Activated CD4-positive, CD25-positive, alpha-beta regulatory T cell (primary cell): ENCODE data around the gene ATP5MG.
"Not testable (repeated sequence)": the region's sequence is repeated elsewhere in the genome, so short reads cannot be mapped to it uniquely, and the experiment has no call there.

Experiments
- DNase-seq, 4 experiments: peaks; one replicate each; lab custom pipeline; 2025; lab: John Stamatoyannopoulos, UW

The ATP5MG gene, protein sequence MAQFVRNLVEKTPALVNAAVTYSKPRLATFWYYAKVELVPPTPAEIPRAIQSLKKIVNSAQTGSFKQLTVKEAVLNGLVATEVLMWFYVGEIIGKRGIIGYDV

DNA sequence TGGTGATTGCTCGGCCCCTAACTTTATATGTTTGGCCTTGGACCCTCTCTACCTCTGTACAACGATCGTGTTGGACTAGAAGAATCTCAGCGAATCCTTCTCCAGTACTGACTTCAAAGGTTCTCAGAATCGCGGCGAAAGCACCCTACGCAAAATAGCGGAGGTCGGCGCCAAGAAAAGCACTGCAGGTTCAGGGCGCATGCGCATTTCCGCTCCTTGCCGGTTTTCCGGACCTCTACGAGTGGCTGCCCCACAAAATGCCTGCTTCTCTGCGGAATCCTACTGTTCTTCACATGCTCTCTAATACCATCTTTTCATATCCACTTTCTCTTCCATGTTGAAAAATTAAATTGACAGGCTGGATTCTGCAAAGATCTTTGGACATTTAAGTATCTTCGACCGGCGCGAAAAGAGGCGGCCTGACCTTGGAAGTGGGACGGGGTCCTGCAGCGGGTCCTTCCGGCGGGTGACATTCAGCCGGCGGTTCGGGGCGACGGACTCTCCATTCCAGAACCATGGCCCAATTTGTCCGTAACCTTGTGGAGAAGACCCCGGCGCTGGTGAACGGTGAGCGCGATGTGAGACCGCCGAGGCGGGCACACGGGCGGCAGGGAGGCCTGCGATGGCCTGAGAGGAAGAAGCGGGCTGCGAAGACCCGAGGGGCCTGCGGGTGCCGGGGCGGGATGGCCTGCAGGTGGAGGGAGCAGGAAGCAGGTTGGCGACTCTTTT, at the start of gene ATP5MG:
TSS of gene ATP5MG (plus strand) at position 456 of the 729 bp plus-strand sequence. CDS start at position 516, 60 bp downstream.
- peak; percentile 83 to 87 (median 84) for DNase-seq

GRCh38 chr11:118353084-118353710, 48.2 kb upstream of the ATP5MG start:
- no peak for DNase-seq

DNA sequence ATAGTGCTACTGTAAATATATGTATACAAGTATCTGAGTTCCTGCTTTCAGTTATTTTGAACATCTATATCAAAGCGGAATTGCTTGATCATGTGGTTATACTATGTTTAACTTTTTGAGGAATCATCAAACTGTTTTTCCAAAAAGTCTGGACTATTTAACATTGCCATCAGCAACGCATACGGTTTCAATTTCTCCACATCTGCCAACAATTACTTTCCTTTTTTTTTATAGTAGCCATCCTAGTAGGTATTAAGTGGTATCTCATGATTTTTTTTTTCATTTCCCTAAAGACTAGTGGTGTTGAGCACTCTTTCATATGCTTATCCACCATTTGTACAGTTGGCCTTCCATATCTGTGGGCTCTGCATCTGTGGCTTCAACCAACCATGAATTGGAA, 43.3 kb upstream of the ATP5MG start:
- no peak for DNase-seq

- DNase-seq: peak; percentile 90 to 96 (median 96)
Observed at GRCh38 chr11:118359295-118359958, 42.0 kb upstream of the ATP5MG start, which contains the start of gene UBE4A. Gene UBE4A, plus strand, starts transcription at chr11:118359600. Its CDS starts 5,481 bp downstream, at chr11:118365081.

DNA sequence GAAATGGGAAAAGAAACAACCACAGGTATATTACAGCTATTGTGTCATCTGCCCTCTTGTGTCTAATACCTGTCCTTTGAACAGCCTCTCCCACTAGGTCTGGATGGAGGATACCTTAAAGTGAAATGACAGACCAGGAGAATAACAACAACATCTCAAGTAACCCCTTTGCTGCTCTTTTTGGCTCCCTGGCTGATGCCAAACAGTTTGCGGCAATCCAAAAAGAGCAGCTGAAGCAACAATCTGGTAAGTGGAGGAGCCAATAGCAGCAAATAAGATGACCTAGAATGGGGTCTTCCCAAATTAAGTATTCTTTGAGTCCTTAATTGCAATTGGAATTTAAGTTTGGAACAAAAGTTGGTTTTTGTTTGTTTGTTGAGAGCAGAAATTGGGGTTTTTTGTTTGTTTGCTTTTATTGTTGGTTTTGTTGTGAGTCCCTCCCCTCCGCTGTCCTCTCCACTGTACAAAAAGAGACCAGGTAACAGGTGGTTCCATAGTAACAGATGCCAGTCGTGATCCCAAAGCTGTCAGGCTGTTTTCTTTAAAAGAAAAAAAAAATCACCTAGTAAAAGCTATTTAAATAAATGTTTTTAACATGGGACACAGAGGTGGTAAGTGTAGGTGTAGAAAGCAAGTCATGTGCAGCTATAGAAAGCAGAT, 36.3 kb upstream of the ATP5MG start:
- no peak for DNase-seq

GRCh38 chr11:118366287-118366686, 35.1 kb upstream of the ATP5MG start:
- DNase-seq: no peak

DNA sequence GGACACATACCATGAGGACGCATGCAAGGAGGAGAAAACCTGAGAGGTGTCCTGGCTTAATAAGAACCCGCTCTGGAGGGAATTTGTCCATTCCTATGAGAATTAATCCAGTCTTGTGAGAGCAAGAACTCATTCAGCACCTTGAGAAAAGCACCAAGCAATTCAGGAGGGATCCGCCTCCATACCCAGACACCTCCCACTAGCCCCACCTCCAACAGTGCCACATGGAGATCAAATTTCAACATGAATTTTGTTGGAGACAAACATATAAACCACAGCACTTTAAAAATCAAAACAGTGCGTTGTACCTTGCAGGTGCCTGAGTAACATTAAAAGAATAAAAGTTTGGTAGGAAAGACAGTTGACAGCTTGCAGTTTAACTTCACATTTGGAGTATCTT, 30.6 kb upstream of the ATP5MG start:
- no peak for DNase-seq

- no peak for DNase-seq
Observed at GRCh38 chr11:118373263-118373662, 28.1 kb upstream of the ATP5MG start.

- DNase-seq: no peak
Observed at GRCh38 chr11:118373871-118374270, 27.5 kb upstream of the ATP5MG start.

DNA sequence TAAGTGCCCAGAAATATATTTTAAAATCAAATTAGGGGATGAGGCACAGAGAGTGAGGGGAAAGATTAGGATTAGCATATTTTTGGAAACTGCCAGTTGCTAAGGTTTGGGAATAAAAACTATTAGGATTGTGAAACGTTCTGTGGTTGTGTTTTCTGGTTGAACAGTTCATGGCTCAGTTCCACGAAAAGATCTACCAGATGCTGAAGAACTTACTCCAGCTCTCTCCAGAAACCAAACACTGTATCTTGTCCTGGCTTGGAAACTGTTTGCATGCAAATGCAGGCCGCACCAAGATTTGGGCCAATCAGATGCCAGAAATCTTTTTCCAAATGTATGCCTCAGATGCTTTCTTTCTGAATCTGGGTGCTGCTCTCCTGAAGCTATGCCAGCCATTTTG, 26.7 kb upstream of the ATP5MG start:
- DNase-seq: no peak

GRCh38 chr11:118375978-118376377, 25.4 kb upstream of the ATP5MG start:
- no peak for DNase-seq

GRCh38 chr11:118379497-118379896, 21.9 kb upstream of the ATP5MG start:
- no peak for DNase-seq

GRCh38 chr11:118380571-118380970, 20.8 kb upstream of the ATP5MG start:
- DNase-seq: no peak

- no peak for DNase-seq
Observed at GRCh38 chr11:118382954-118383353, 18.5 kb upstream of the ATP5MG start.

- no peak for DNase-seq
Observed at GRCh38 chr11:118383657-118384056, 17.7 kb upstream of the ATP5MG start.

DNA sequence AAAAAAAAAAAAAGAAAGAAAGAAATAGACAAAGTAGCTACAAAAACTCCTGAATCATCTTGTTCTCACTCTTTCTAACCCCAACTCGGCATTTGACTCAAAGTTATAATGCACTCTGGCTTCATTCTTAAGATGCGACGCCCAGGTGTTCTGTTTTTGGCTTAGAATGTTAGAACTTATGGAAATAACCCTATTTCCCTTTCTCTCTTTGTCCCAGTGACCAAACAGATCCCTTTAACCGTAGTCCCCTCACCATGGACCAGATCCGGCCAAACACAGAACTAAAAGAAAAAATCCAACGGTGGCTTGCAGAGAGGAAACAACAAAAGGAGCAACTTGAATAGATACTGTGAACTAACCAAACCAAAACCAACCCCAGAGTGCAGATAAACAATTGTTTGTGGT, 5.3 kb upstream of the ATP5MG start:
- no peak for DNase-seq

DNA sequence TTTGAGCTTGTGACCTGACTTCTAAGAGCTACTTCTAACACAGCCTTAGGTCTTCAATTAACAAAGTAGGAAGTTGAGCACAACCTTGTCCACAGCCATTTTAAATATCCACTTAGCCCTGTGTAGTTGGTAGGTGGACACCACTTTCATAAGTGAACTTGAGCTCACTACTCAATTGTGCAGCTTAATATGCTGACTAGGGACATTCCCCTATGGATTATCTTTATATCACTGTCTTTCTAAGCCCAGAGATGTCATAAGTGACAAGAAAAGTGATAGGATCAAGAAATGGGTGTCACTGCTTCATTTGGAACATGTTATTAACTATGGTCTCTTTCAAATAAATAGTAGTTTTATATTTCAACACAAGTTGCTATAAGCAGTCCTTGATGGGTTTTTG, 4.0 kb upstream of the ATP5MG start:
- no peak for DNase-seq

- DNase-seq: peak in 2 of 4 experiments; percentile 23 to 24
Observed at GRCh38 chr11:118398791-118399559, 2.4 kb upstream of the ATP5MG start.

DNA sequence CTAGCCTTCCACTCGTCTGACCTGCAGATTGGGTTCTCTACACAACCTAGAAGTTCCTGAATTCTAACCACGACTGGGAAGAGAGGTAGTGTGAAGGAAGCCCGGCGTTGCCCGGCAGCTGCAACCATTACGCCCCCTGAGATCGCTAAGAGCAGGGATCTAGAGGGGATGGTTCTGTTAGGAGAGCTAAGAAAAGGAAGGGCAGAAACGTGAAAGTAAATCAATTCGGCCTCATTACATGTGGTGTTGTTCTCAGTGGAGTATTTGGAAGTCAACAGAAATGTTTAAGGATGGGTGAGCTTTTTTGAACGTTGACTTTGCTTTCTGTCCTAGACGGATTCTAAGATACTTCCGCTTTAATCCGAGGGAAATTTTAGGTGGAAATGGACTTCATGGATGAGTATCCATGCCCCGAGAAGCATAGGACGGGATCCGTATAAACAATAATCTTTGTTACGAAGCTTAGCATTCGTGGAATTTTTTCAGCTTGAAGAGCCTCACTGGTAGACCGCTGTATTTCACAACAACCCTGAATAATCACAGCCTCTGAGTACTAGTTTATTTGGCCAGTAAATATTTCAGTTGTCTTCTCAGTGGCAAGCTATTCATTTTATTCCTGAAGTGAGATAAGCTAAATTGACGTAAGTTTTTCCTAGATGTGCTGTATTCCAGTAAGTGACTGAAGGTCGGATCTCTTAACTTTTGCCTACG, 629 bp downstream of the ATP5MG start:
- DNase-seq: no peak

GRCh38 chr11:118402594-118402993, 1.2 kb downstream of the ATP5MG start:
- DNase-seq: not testable (repeated sequence)
